MM.1S (cell line): Measurements from ENCODE around the gene FYB1.

Source experiments
- EZH2 ChIP-seq: fragments of 300-600 bp; sonication (generic); optimal IDR thresholded peaks from 2 replicates; pipeline ENCODE3; 2017; ENCODE audit warnings: low read depth, mild to moderate bottlenecking, antibody characterized with exemption, low read length, mixed read lengths
- EZH2phosphoT487 ChIP-seq: fragments of 300-600 bp; sonication (generic); IDR thresholded peaks from 2 replicates; pipeline ENCODE4 v1.6.1; 2018; ENCODE audit warnings: antibody characterized with exemption, low read length
- TF ChIP-seq, protein P1 (sequence below): fragments of 300-600 bp; sonication (generic); IDR thresholded peaks from 2 replicates; pipeline ENCODE4 v1.5.1; 2016; ENCODE audit warnings: antibody characterized with exemption, low read length, mixed read lengths

- TF ChIP-seq EZH2 (no peak), EZH2phosphoT487 (no peak)
- TF ChIP-seq, protein P1, sequence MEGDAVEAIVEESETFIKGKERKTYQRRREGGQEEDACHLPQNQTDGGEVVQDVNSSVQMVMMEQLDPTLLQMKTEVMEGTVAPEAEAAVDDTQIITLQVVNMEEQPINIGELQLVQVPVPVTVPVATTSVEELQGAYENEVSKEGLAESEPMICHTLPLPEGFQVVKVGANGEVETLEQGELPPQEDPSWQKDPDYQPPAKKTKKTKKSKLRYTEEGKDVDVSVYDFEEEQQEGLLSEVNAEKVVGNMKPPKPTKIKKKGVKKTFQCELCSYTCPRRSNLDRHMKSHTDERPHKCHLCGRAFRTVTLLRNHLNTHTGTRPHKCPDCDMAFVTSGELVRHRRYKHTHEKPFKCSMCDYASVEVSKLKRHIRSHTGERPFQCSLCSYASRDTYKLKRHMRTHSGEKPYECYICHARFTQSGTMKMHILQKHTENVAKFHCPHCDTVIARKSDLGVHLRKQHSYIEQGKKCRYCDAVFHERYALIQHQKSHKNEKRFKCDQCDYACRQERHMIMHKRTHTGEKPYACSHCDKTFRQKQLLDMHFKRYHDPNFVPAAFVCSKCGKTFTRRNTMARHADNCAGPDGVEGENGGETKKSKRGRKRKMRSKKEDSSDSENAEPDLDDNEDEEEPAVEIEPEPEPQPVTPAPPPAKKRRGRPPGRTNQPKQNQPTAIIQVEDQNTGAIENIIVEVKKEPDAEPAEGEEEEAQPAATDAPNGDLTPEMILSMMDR, result no peak
Observed at GRCh38 chr5:39109606-39110005, 109.8 kb downstream of the FYB1 start.
